Epithelial cell of esophagus (primary cell): Measurements from ENCODE around the gene SPACA4.

Source experiments
- DNase-seq: peaks from one replicate; pipeline ENCODE4 v3.0.0; 2010; ENCODE audit warnings: low read depth
- H3K4me3 ChIP-seq: 2 replicates; pipeline ENCODE4 v1.5.1; 2011; ENCODE audit warnings: mild to moderate bottlenecking, low read length, control low read depth
- TF ChIP-seq, protein P1 (sequence below): IDR thresholded peaks from 2 replicates; pipeline ENCODE4 v1.5.1; 2011; ENCODE audit warnings: low read depth, mild to moderate bottlenecking, low read length, control low read depth, inconsistent platforms; ENCODE audit not compliant: insufficient read depth; ENCODE audit errors: missing control alignments

The SPACA4 gene

DNA sequence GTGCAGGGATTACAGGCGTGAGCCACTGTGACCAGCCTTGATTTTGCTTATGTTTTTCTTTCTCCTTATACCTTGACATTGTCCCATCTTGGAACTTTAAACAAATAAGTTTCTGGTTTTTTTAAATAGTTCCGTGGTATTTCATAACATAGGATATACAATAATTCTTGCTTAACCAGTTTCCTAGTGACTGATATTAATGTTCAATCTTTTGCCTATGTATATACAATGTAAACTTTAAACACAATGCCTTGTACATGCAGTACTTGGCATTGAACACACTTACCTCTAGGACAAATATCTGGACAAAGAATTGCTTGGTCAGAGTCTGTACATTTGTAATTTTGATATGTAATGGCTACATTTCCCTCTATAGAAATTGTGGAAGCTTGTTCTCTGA lies 24.4 kb upstream of the SPACA4 start:
- H3K4me3 ChIP-seq: no peak overlapping the region
- TF ChIP-seq, protein P1, sequence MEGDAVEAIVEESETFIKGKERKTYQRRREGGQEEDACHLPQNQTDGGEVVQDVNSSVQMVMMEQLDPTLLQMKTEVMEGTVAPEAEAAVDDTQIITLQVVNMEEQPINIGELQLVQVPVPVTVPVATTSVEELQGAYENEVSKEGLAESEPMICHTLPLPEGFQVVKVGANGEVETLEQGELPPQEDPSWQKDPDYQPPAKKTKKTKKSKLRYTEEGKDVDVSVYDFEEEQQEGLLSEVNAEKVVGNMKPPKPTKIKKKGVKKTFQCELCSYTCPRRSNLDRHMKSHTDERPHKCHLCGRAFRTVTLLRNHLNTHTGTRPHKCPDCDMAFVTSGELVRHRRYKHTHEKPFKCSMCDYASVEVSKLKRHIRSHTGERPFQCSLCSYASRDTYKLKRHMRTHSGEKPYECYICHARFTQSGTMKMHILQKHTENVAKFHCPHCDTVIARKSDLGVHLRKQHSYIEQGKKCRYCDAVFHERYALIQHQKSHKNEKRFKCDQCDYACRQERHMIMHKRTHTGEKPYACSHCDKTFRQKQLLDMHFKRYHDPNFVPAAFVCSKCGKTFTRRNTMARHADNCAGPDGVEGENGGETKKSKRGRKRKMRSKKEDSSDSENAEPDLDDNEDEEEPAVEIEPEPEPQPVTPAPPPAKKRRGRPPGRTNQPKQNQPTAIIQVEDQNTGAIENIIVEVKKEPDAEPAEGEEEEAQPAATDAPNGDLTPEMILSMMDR: no peak
- DNase-seq: no peak

DNA sequence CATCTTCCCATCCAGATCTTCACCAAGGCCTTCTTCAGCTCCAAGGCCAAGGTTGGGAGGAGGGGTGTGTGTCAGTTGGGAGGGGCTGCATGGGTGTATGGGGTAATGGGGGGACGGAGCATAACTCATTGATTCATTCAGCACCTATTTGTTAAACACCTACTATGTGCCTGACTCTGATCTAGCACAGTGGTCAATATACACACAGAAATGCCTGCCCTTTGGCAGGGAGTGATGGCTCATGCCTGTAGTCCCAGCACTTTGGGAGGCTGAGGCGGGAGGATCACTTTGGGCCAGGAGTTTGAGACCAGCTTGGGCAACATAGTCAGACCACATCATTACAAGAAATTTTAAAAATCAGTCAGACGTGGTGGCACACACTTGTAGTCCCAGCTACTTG lies 19.2 kb upstream of the SPACA4 start:
- TF ChIP-seq, protein P1: no peak
- no peak for DNase-seq
- H3K4me3 ChIP-seq: no peak overlapping the region

DNA sequence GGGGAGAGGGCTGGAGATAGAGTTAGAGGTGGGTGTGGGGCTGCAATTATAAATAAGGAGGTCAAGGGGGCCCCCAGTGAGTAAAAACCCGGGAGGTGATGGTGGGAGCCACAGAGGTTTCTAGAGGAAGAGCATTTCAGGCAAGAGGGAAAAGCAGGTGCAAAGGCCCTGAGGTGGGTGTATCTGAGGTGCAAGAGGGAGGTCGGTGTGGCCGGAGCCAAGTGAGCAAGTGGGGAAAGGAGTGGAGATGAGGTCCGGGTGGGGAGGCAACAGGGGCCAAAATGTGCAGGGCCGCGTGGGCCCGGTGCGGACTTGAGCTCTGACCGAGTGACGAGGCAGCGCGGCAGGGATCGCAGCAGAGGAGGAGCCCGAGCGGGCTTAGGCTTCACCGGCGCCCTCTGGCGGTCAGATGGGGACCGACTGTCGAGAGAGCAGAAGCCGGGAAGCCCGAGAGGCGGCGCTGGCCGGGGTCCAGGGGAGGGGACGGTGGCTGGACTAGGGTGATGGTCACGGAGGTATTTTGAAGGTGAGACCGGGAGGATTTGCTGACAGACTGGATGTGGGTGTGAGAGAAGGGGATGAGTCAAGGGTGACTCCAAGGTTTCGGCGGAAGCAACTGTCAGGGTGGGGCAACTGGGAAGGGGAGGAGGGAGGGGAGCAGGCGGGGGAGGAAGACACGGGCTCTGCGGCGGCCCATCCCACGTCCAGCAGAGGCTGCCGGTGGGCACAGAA lies 17.7 kb upstream of the SPACA4 start:
- peak; percentile 99 for DNase-seq
- TF ChIP-seq, protein P1: peak; percentile 89
- no peak overlapping the region for H3K4me3 ChIP-seq

DNA sequence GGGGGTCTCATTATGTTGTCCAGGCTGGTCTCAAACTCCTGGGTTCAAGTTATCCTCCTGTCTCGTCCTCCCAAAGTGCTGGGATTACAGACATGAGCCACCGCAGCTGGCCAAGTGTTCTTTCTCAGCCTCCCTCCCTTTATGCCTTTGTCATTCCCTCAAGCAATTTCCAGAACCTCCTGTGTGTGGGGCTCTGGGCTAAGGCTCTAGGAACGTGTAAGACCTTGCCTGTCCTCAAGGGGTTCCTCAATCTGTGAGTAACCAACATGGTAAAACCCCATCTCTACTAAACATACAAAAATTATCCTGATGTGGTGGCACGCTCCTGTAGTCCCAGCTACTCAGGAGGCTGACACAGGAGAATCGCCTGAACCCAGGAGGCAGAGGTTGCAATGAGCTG lies 15.5 kb upstream of the SPACA4 start:
- TF ChIP-seq, protein P1: peak; percentile 7
- DNase-seq: peak; percentile 42
- no peak overlapping the region for H3K4me3 ChIP-seq

- TF ChIP-seq, protein P1: no peak
- H3K4me3 ChIP-seq: no peak overlapping the region
- DNase-seq: no peak
Observed at GRCh38 chr19:48595171-48595570, 11.4 kb upstream of the SPACA4 start.

DNA sequence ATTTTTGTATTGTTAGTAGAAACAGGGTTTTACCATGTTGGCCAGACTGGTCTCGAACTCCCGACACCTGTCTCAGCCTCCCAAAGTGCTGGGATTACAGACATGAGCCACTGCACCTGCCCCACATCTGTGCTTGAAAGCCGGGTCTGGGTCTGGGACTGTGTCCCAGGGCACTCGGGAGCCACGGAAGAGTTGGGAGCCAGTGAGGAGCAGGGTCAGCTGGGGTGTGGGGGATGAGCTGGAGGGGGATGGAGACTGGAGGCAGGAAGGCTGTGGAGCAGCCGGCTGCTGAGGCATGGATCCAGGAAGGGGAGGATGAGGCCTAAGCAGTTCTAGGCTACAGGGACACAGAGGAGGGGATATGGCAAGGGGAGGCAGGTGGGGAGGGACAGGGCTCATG lies 10.7 kb upstream of the SPACA4 start:
- no peak overlapping the region for H3K4me3 ChIP-seq
- TF ChIP-seq, protein P1: no peak
- DNase-seq: no peak

DNA sequence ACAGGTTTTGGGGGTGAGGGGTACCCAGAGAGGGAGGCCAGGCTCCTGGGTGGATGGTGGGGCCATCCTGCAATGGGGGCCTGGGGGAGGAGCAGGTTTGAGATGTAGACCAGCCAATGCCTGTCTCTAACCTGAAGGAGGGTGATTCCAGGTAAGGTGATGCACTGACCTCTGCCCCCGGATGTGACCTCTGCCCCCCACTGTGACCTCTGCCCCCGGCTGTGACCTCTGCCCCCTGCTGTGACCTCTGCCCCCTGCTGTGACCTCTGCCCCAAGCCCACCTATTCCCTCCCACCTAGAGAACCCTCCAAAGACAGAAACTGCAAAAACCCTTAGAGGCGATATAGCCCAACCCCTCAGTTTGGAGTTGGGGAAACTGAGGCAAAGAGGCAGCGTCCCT lies 10.3 kb upstream of the SPACA4 start:
- no peak overlapping the region for H3K4me3 ChIP-seq
- DNase-seq: no peak
- TF ChIP-seq, protein P1: no peak
